DND-41 (cell line): ENCODE results near the gene CHRNA1.

Experiments used
- ATAC-seq: fragments of 200-7000 bp; cut with Tn5 transposase; 3 replicates; pipeline ENCODE4 v1.9.1; 2021; ENCODE audit warnings: low read depth; ENCODE audit not compliant: insufficient read depth
- DNase-seq: peaks from one replicate; pipeline ENCODE4 v3.0.0-alpha.2; 2020
- H2AFZ ChIP-seq: 2 replicates; pipeline ENCODE4 v1.6.0; 2012; ENCODE audit warnings: low read depth, low read length
- H3K27ac ChIP-seq: 2 replicates; pipeline ENCODE4 v1.5.1; 2012; ENCODE audit warnings: low read length, inconsistent platforms
- H3K27me3 ChIP-seq: fragments of 200-600 bp; sonication (generic); 2 replicates; pipeline ENCODE4 v1.6.0; 2012; ENCODE audit warnings: low read length, mild to moderate bottlenecking, inconsistent platforms; ENCODE audit not compliant: insufficient read depth, poor library complexity
- H3K36me3 ChIP-seq: 2 replicates; pipeline ENCODE4 v1.5.1; 2012; ENCODE audit warnings: low read length, inconsistent platforms; ENCODE audit not compliant: insufficient read depth
- H3K4me1 ChIP-seq: 2 replicates; pipeline ENCODE4 v1.5.1; 2012; ENCODE audit warnings: mild to moderate bottlenecking, low read length; ENCODE audit not compliant: insufficient read depth
- H3K4me2 ChIP-seq: 2 replicates; pipeline ENCODE4 v1.6.0; 2012; ENCODE audit warnings: mild to moderate bottlenecking, moderate library complexity, low read length, inconsistent platforms; ENCODE audit not compliant: insufficient read depth
- H3K4me3 ChIP-seq, 2 experiments: fragments of 200-600 bp in 1 of 2; shearing (Covaris generic) in 1 of 2; 2 replicates each; pipeline ENCODE4 v1.5.1; 2012 to 2016; ENCODE audit warnings: inconsistent platforms in 2 of 2, low read length in 2 of 2, mild to moderate bottlenecking in 2 of 2, low read depth in 1 of 2, moderate library complexity in 1 of 2
- H3K79me2 ChIP-seq: 2 replicates; pipeline ENCODE4 v1.6.0; 2012; ENCODE audit warnings: low read length, inconsistent platforms; ENCODE audit not compliant: insufficient read depth
- H3K9ac ChIP-seq: 2 replicates; pipeline ENCODE4 v1.6.0; 2012; ENCODE audit warnings: low read depth, mild to moderate bottlenecking, inconsistent platforms, low read length, moderate library complexity
- H3K9me3 ChIP-seq: 2 replicates; pipeline ENCODE4 v1.5.1; 2012; ENCODE audit warnings: low read length, moderate library complexity, mild to moderate bottlenecking, inconsistent platforms; ENCODE audit not compliant: insufficient read depth, severe bottlenecking
- H4K20me1 ChIP-seq: 2 replicates; pipeline ENCODE4 v1.6.0; 2012; ENCODE audit warnings: low read length; ENCODE audit not compliant: insufficient read depth
- EZH2 ChIP-seq: IDR thresholded peaks from 3 replicates; pipeline ENCODE4 v1.6.1; 2012; ENCODE audit warnings: borderline replicate concordance, low read depth, mild to moderate bottlenecking, moderate library complexity, low read length, inconsistent platforms; ENCODE audit not compliant: severe bottlenecking
- TF ChIP-seq, protein P1 (sequence below): IDR thresholded peaks from 2 replicates; pipeline ENCODE4 v1.5.1; 2012; ENCODE audit warnings: borderline replicate concordance, low read length, moderate library complexity, mild to moderate bottlenecking; ENCODE audit not compliant: poor library complexity, severe bottlenecking; ENCODE audit errors: extremely low read depth

Gene CHRNA1

DNA sequence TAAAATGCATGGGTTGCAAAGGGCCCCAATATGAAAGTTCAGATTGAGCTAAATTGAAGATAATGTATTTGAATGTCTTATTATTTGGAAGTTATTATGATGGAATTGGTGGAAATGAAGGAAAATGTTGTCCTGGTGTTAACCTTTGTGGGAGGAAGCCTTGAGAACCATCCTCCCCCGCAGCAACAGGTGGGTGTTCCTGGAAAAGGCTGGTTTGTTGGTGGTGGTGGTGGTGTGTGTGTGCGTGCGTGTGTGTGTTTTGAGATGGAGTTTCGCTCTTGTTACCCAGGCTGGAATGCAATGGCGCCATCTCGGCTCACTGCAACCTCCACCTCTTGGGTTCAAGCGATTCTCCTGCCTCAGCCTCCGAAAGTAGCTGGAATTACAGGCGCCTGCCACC is 36.2 kb downstream of the CHRNA1 start:
- Histone ChIP-seq H3K9me3 (no peaks in the 10 kb centered on the region), H3K4me3 (no peak overlapping the region), H3K27ac (no peak overlapping the region), H3K4me1 (no peaks in the 10 kb centered on the region), H3K27me3 (peaks cover 29% of the 10 kb centered on the region), H2AFZ (no peak overlapping the region), H3K9ac (no peak overlapping the region), H3K79me2 (no peaks in the 10 kb centered on the region), H3K4me2 (no peak overlapping the region), H3K36me3 (no peaks in the 10 kb centered on the region), H4K20me1 (no peaks in the 10 kb centered on the region)
- DNase-seq (no peak), ATAC-seq (no peak)
- TF ChIP-seq, protein P1, sequence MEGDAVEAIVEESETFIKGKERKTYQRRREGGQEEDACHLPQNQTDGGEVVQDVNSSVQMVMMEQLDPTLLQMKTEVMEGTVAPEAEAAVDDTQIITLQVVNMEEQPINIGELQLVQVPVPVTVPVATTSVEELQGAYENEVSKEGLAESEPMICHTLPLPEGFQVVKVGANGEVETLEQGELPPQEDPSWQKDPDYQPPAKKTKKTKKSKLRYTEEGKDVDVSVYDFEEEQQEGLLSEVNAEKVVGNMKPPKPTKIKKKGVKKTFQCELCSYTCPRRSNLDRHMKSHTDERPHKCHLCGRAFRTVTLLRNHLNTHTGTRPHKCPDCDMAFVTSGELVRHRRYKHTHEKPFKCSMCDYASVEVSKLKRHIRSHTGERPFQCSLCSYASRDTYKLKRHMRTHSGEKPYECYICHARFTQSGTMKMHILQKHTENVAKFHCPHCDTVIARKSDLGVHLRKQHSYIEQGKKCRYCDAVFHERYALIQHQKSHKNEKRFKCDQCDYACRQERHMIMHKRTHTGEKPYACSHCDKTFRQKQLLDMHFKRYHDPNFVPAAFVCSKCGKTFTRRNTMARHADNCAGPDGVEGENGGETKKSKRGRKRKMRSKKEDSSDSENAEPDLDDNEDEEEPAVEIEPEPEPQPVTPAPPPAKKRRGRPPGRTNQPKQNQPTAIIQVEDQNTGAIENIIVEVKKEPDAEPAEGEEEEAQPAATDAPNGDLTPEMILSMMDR = no peak
- TF ChIP-seq EZH2 = no peak

DNA sequence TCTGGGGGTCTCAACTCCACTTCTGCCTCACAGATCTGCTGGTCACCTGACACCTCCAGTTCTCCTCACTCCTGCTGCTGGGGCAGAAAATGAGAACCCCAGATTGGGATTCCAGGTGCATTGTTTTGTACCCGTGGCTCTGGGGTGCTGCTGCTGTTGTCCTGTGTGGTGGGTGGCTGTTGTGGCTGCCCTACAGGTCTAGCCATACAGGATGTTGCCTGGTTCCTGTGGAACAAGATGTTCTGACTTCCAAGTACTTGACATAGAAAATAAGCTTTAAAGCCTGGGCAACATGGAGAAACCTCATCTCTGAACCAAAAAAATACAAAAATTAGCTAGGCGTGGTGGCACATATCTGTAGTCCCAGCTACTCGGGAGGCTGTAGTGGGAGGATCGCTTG is 38.1 kb downstream of the CHRNA1 start:
- H3K4me2 ChIP-seq = no peak overlapping the region
- ATAC-seq = no peak
- H3K27me3 ChIP-seq = peaks cover 33% of the 10 kb centered on the region
- no peaks in the 10 kb centered on the region for H3K36me3 ChIP-seq
- H3K4me1 ChIP-seq = no peaks in the 10 kb centered on the region
- H3K9ac ChIP-seq = no peak overlapping the region
- no peak overlapping the region for H3K4me3 ChIP-seq
- TF ChIP-seq, protein P1 = no peak
- no peak for TF ChIP-seq EZH2
- no peak overlapping the region for H2AFZ ChIP-seq
- no peak for DNase-seq
- no peaks in the 10 kb centered on the region for H4K20me1 ChIP-seq
- no peaks in the 10 kb centered on the region for H3K9me3 ChIP-seq
- H3K79me2 ChIP-seq = no peaks in the 10 kb centered on the region
- H3K27ac ChIP-seq = no peak overlapping the region

DNA sequence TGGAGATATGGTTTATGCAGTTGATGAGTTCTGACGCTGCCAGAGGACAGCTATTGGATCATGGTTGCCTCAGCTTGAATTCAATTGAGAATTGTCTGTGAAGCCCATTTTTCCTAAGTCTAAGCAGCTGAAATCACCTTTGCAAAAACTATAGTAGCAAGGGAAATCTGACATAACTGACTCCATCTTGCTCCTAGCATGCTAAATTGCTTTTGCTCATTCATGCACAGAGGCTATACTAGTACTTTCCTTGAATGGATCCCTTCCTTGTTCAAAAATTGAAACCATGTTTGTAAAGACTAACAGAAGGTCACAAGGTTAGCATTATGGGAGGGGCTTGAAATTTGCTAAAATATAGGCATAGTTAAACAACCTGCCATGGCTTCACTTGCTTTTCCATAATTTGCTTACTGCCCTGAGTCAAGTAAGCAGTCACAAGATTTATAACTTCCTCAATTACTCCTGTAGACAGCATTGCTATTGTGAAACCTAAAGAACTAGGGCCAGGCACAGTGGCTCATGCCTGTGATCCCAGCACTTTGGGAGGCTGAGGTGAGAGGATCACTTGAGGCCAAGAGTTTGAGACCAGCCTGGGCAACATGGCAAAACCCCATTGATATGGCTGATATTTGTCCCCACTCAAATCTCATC is 41.2 kb downstream of the CHRNA1 start:
- DNase-seq (no peak), ATAC-seq (no peak)
- Histone ChIP-seq H3K36me3 (no peaks in the 10 kb centered on the region), H3K27me3 (peaks cover 38% of the 10 kb centered on the region), H2AFZ (no peak overlapping the region), H3K4me3 (no peak overlapping the region), H3K9ac (no peak overlapping the region), H3K4me2 (no peak overlapping the region), H3K79me2 (no peaks in the 10 kb centered on the region), H3K27ac (no peak overlapping the region), H3K4me1 (no peaks in the 10 kb centered on the region), H4K20me1 (0 out of 2 replicates have a peak, but pooled peaks cover under 1% of the 10 kb centered on the region), H3K9me3 (no peaks in the 10 kb centered on the region)
- TF ChIP-seq EZH2 = no peak
- TF ChIP-seq, protein P1 = no peak

DNA sequence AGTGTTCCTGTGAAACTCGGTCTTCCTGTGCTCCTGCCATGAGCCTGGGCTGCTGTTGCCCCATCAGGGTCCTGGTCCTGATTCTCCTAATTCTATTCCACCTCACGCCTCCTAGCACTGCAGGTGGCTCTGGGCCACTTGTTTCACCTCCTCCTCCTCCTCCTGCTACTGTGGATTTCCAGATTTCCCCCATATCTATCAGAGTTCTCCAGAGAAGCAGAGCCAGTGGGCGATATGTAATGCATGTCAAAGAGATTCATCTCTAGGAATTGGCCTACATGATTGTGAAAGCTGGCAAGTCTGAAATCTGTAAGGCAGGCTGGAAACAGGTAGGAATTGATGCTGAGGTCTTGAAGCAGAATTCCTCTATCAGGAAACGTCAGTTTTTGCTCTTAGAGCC is 45.3 kb downstream of the CHRNA1 start:
- TF ChIP-seq, protein P1 = no peak
- no peak for TF ChIP-seq EZH2

More for the DNA sequence above, 45.3 kb downstream of the CHRNA1 start:
- H3K4me3 ChIP-seq = no peak overlapping the region
- H3K9me3 ChIP-seq = no peaks in the 10 kb centered on the region
- H3K79me2 ChIP-seq = no peaks in the 10 kb centered on the region
- no peak overlapping the region for H2AFZ ChIP-seq
- peaks cover 41% of the 10 kb centered on the region for H3K27me3 ChIP-seq
- H3K4me1 ChIP-seq = peaks cover 11% of the 10 kb centered on the region; the same call in 1 of the 2 replicates
- DNase-seq = no peak
- H3K27ac ChIP-seq = no peak overlapping the region
- H3K4me2 ChIP-seq = no peak overlapping the region
- no peak overlapping the region for H3K9ac ChIP-seq
- no peak for ATAC-seq
- H4K20me1 ChIP-seq = peaks cover 13% of the 10 kb centered on the region
- no peaks in the 10 kb centered on the region for H3K36me3 ChIP-seq
